ENCODE results near the gene PTGER3.
A peak's percentile ranks its signal among the peaks of the same experiment; 100 is the strongest.

PTGER3 gene

DNA sequence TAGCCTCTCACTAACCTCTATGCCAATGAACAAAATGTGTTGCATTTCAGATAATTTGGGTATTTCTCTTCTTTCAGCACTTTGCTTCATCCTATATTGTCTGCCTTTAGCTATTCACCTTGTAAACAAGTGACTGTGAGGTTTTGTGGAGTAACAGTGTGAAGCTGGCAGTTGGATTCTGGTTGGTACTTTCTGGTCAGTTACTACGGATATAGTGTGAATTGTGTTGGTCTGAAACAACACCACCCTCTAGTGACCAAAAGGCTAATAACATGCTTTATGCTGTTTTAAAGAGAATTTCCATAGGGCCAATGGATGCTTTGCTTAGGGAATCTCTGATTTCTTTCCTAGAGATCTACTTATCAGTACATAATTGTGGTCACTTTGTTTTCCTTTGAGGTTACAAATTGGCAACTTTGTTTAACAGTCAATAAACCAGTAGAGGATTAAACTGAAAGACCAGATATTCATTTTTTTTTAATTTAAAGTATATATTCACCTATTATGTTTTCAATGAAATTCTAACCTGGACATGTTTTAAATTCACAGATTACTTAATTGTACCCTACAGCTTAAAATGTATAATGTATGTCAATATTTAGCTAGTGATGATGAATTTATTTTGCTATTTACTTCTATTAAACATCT, 2.5 kb upstream of the PTGER3 start:
- DNase-seq, result peak; percentile 34

GRCh38 chr1:71046891-71047634, 553 bp downstream of the PTGER3 start:
- DNase-seq, result no peak

- DNase-seq, result no peak
Observed at GRCh38 chr1:71045463-71046028, 2.1 kb downstream of the PTGER3 start.

GRCh38 chr1:71044833-71045232, 2.8 kb downstream of the PTGER3 start:
- DNase-seq, result no peak

DNA sequence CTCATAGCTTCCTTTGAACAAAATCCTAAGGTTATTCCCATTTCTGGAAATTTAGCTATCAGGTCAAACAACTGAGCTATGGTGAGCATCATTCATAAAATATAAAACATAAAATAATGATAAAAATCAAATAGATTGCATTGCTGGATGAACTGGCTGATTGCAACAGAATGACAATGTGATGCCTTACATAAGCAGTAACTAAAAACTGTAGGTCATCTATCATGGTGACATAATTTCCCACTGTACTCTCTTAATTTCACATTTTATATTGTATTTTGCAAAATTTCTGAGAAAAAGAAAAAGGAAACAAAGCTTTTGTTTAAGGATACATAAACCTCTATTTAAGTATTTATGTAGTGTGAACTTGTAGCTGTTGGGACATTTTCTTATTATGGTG, 4.6 kb downstream of the PTGER3 start:
- DNase-seq, result no peak

GRCh38 chr1:71041806-71042205, 5.8 kb downstream of the PTGER3 start:
- DNase-seq, result no peak

- no peak for DNase-seq
Observed at GRCh38 chr1:71039661-71040262, 7.9 kb downstream of the PTGER3 start.

DNA sequence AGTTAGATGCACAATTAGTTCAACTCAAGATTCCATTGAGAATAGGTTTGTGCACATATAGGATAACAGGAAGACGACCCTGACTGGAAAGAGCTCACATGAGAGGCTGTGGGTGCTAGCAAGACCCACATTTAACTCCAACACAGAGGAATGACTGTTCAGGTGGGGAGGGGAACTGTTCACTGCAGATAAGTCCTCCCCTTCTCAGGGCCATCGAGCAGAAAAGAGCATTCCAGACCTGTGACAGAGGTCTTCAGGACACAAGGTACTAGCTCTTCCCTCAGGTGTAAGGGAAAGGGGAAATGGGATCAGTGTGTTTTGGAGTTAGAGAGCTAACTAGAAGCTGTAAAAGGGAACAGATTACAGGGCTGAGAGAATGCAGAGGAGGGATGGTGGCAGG, 8.7 kb downstream of the PTGER3 start:
- no peak for DNase-seq

GRCh38 chr1:71037829-71038620, 9.6 kb downstream of the PTGER3 start:
- DNase-seq, result no peak

- DNase-seq, result no peak
Observed at GRCh38 chr1:71037066-71037465, 10.6 kb downstream of the PTGER3 start.

DNA sequence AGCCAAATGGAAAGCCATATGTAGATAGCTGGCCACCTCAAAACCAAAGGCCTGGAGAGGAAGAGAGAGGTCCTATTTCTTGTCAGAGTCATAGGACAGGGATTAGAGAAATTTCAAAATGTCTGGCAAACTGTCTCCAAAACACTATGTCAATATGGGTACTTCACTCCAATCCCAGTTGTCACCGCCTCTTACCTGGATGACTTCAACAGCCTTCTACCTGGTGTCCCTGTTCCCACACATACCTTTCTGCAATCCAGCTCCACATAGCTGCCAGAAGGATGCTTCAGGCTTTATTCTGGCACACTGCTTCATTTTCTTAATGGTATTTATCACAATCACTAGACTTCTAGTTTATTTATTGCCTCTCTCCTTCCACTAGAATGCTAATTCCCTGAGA, 14.5 kb downstream of the PTGER3 start:
- no peak for DNase-seq

DNA sequence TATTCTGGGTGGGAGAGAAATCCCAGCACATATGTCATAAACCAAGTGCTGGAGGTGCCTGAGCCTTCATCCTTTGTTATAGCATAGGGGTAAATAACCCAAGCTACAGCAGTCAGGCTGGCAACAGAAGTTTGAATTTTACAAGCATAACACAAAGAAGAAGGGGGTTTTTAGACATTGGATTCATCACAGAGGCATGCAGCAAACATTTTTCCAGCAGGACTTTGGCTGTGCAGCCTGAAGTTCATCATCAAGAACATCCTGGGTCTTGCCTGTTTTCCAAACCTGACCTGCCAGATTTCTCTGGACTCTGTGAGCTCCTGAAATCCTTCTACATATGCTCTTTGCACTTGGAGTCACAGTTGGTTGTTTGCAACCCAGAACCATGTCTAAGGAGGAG, 16.2 kb downstream of the PTGER3 start:
- no peak for DNase-seq

DNA sequence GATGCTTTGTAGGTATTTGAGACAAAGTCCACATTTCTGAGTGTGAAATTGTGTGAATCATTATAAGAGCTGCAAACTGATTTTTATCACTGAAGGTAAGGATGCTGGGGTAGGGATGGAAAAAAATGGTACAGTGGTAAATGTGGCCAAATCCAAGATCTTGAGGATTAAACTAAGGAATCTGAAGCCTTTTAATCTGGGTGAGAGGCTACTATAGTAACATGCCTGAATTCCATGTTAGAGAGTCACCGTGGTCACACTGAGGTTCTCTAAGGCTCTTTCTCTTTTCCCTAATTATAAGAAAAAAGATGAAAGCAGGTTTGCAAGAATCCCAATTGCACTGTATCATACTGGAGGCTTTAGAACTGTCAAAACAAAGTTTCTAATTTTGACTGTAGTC, 17.6 kb downstream of the PTGER3 start:
- no peak for DNase-seq

DNA sequence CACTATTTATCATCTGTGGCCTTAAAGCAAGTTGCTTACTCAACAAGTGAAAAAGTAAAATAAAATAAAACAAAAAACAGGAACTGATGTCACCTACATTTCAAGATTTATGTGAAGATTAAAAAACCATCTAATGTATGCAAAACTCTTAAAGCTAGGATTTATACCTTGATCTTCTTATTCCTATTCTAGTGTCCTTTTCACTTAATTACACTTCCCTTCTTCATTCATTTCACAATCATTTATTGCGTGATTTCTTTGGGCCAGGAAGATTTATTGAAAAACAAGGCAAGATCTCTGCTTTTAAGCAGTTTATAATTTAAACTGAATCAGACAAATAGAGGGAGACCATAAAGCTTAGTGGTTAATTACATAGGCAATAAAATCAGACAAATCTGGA, 18.6 kb downstream of the PTGER3 start:
- no peak for DNase-seq

DNA sequence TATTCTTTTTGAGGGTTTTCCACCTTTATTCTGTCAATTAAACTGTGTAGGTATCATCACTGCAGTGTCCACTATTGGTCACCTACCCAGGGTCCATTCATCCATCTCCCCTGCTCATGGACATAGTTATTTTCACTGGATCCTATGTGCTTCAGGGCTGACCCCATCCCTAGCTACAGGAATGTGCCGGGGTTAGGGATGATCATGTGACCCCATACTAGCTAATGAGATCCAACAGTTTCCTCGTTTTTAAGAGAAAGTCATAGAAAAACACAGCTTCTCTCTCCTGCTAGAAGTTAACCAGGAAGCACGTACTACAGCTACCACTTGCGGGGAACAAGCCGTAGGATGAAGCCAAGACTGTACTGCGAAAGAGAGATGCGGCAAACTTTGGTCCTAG, 19.6 kb downstream of the PTGER3 start:
- DNase-seq, result no peak

- no peak for DNase-seq
Observed at GRCh38 chr1:71026093-71026492, 21.5 kb downstream of the PTGER3 start.

- no peak for DNase-seq
Observed at GRCh38 chr1:71023515-71023914, 24.1 kb downstream of the PTGER3 start.

DNA sequence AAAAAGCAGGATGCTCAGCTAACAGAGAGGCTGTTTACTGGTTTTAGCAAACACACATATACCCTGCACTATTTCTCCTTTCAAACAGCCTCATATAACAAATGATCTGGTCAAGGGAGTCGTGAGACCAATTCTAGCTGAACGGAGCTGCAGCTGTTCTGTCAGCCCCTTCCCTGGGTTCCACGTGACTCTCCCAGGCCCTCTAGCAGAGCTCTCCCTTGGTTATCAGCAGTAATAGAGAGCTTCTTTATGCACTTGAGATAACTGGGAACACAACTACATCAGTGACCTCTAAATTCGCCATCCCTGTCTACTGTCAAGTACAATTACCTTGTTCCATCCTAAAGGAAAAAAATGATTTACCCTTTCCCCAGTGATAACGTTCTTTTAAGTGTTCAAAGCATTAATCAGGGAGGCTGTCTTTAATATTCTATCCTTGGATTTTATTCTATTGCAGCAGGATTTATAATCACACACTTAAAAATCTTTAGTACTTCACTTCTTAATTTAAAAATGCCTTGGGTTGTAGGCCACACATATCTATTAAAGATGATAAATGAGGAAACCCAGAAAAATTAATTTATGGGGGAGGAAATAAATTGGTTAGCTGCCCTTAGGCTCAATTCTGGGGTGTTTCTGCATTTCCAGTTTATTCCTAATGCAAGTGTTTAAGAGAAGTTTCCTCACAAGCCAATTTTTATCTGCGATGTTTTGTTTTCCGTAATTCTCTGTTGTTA, 28.2 kb downstream of the PTGER3 start:
- DNase-seq, result peak; percentile 37

GRCh38 chr1:71018791-71019190, 28.8 kb downstream of the PTGER3 start:
- no peak for DNase-seq

GRCh38 chr1:71015745-71016144, 31.9 kb downstream of the PTGER3 start:
- no peak for DNase-seq

- DNase-seq, result no peak
Observed at GRCh38 chr1:71014178-71014579, 33.4 kb downstream of the PTGER3 start.

- no peak for DNase-seq
Observed at GRCh38 chr1:71002709-71003475, 44.7 kb downstream of the PTGER3 start.
